ENCODE results near the gene LCE5A. TPM values are rescaled to one million over a fixed set of nuclear protein-coding genes. Genes with fewer than 3 reads are reported as not detected.

Gene LCE5A
- total RNA-seq, 6 experiments from 2014 or later, result not detected

GRCh38 chr1:152516082-152516481, 5.5 kb downstream of the LCE5A start:
- Mint-ChIP-seq H3K27ac (no peak overlapping the region), H3K36me3 (ENCODE audit: low read depth) (no peaks in the 10 kb centered on the region), H3K9me3 (no peaks in the 10 kb centered on the region), H3K27me3 (ENCODE audit: insufficient read depth) (peaks cover 14% of the 10 kb centered on the region), H3K4me3 (no peak overlapping the region), H3K4me1 (ENCODE audit: low read depth) (peaks cover 13% of the 10 kb centered on the region; the same call in 1 of the 2 replicates)
- TF ChIP-seq, protein P1, sequence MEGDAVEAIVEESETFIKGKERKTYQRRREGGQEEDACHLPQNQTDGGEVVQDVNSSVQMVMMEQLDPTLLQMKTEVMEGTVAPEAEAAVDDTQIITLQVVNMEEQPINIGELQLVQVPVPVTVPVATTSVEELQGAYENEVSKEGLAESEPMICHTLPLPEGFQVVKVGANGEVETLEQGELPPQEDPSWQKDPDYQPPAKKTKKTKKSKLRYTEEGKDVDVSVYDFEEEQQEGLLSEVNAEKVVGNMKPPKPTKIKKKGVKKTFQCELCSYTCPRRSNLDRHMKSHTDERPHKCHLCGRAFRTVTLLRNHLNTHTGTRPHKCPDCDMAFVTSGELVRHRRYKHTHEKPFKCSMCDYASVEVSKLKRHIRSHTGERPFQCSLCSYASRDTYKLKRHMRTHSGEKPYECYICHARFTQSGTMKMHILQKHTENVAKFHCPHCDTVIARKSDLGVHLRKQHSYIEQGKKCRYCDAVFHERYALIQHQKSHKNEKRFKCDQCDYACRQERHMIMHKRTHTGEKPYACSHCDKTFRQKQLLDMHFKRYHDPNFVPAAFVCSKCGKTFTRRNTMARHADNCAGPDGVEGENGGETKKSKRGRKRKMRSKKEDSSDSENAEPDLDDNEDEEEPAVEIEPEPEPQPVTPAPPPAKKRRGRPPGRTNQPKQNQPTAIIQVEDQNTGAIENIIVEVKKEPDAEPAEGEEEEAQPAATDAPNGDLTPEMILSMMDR (IDR thresholded peaks at IDR 0.05), result no peak
- DNase-seq, result no peak

- H3K9me3 Mint-ChIP-seq, result no peaks in the 10 kb centered on the region
- H3K27me3 Mint-ChIP-seq (ENCODE audit: insufficient read depth), result peaks cover 14% of the 10 kb centered on the region
- peaks cover 13% of the 10 kb centered on the region; the same call in 1 of the 2 replicates for H3K4me1 Mint-ChIP-seq (ENCODE audit: low read depth)
- peak; percentile 18 for DNase-seq
- no peak overlapping the region; the same call in 1 of the 2 replicates for H3K27ac Mint-ChIP-seq
- H3K4me3 Mint-ChIP-seq, result no peak overlapping the region
- no peaks in the 10 kb centered on the region for H3K36me3 Mint-ChIP-seq (ENCODE audit: low read depth)
- TF ChIP-seq, protein P1 (IDR thresholded peaks at IDR 0.05), result no peak
These were observed 6.7 kb downstream of the LCE5A start for GRCh38 chr1:152517237-152517811.

- no peak for DNase-seq
- Mint-ChIP-seq H3K9me3 (no peaks in the 10 kb centered on the region; the same call in 1 of the 2 replicates), H3K4me1 (ENCODE audit: low read depth) (peaks cover 13% of the 10 kb centered on the region; the same call in 1 of the 2 replicates), H3K4me3 (no peak overlapping the region), H3K27ac (no peak overlapping the region), H3K27me3 (ENCODE audit: insufficient read depth) (peaks cover 7% of the 10 kb centered on the region; the same call in 1 of the 2 replicates), H3K36me3 (ENCODE audit: low read depth) (no peaks in the 10 kb centered on the region)
- TF ChIP-seq, protein P1 (IDR thresholded peaks at IDR 0.05), result no peak
These were observed 9.2 kb downstream of the LCE5A start for GRCh38 chr1:152519851-152520250.

- Mint-ChIP-seq H3K4me3 (no peak overlapping the region), H3K36me3 (ENCODE audit: low read depth) (no peaks in the 10 kb centered on the region), H3K27ac (no peak overlapping the region), H3K27me3 (ENCODE audit: insufficient read depth) (peaks cover 4% of the 10 kb centered on the region; the same call in 1 of the 2 replicates), H3K4me1 (ENCODE audit: low read depth) (peaks cover 13% of the 10 kb centered on the region; the same call in 1 of the 2 replicates), H3K9me3 (no peaks in the 10 kb centered on the region; the same call in 1 of the 2 replicates)
- TF ChIP-seq, protein P1 (IDR thresholded peaks at IDR 0.05), result no peak
- DNase-seq, result no peak
These were observed 10.0 kb downstream of the LCE5A start for GRCh38 chr1:152520561-152521090.

DNA sequence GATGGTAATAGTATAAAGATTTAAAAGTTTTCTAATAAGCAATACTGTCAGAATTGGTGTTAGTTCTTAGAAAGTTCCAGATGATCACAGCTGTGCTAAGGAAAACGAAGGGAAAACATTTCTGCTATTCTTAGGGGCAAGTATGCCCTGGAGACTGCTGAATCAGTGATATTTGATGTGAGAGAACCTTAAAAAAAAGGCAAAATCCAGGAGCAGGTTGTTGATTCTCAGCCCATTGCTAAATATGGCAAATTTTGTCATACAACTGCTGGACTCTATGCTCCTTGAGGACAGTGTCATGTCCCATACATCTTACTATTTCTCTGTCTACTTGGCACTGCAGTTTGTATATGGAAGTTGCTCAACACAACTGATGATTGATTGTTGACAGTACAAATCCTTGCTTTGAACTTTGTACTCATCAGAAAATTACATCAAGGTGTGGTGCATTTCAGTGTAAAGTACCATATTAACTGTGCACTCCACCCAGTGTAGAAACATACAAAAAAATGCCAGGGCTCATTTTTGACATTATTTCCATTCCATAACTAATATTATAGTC, 14.6 kb downstream of the LCE5A start:
- Mint-ChIP-seq H3K4me3 (no peak overlapping the region), H3K9me3 (no peaks in the 10 kb centered on the region; the same call in 1 of the 2 replicates), H3K4me1 (ENCODE audit: low read depth) (no peaks in the 10 kb centered on the region), H3K27ac (no peak overlapping the region), H3K27me3 (ENCODE audit: insufficient read depth) (peaks cover 4% of the 10 kb centered on the region; the same call in 1 of the 2 replicates), H3K36me3 (ENCODE audit: low read depth) (no peaks in the 10 kb centered on the region)
- no peak for DNase-seq
- TF ChIP-seq, protein P1 (IDR thresholded peaks at IDR 0.05), result no peak
